Fibroblast of pulmonary artery (primary cell): ENCODE measurements around the gene CBX4.

Experiments used
- DNase-seq: peaks from one replicate; pipeline ENCODE4 v3.0.0-alpha.2; 2010; ENCODE audit warnings: low read depth
- H3K4me3 ChIP-seq: replicated peaks from 2 replicates; pipeline ENCODE4 v1.5.1; 2011; ENCODE audit warnings: low read depth, mild to moderate bottlenecking, control low read depth, low read length, moderate library complexity
- TF ChIP-seq, protein P1 (sequence below): IDR thresholded peaks from 2 replicates; pipeline ENCODE4 v1.5.1; 2011; ENCODE audit warnings: mild to moderate bottlenecking, control low read depth, low read length, inconsistent platforms; ENCODE audit errors: missing control alignments

Gene CBX4

DNA sequence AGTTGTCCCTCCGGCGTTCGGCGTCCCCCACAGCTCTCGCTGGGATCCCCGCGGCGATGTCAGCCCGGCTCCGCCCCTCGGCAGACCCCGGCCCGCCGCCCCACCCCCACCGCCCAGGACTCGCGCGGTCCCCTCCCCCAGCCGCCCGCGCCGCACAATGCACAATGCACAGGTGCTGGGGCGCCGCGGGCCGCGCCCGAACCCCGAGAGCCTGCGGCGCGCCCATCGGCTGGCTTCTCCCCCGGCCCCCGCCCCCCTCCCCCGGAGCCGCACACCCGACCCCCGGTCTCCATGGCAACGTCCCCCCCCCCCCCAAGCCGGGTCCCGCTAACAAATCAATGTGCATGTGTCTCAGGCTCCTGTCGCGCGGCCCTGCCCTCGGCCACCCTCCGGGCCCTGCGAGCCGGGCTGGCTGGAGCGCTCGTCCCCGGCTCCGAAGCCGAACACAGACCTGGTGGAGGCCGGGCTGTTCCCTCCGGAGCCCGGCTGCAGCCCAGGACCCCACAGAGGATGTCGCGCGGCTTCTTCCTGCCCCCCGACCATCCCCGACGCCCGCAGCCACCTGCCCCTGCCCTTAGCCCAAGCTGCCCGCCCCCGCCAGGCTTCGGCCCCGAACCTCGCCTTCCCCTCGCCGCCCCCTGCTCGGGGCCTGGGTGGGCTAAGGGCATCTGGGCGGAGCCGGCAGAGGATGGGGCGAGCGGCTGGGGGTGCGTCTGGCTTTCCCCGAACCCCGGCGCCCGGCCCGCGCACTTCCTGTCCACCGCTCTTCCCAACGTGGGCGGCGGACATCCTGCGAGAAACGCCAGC, 41.5 kb downstream of the CBX4 start:
- TF ChIP-seq, protein P1, sequence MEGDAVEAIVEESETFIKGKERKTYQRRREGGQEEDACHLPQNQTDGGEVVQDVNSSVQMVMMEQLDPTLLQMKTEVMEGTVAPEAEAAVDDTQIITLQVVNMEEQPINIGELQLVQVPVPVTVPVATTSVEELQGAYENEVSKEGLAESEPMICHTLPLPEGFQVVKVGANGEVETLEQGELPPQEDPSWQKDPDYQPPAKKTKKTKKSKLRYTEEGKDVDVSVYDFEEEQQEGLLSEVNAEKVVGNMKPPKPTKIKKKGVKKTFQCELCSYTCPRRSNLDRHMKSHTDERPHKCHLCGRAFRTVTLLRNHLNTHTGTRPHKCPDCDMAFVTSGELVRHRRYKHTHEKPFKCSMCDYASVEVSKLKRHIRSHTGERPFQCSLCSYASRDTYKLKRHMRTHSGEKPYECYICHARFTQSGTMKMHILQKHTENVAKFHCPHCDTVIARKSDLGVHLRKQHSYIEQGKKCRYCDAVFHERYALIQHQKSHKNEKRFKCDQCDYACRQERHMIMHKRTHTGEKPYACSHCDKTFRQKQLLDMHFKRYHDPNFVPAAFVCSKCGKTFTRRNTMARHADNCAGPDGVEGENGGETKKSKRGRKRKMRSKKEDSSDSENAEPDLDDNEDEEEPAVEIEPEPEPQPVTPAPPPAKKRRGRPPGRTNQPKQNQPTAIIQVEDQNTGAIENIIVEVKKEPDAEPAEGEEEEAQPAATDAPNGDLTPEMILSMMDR, result no peak
- H3K4me3 ChIP-seq, result peak overlapping the region; percentile 55
- DNase-seq, result no peak

DNA sequence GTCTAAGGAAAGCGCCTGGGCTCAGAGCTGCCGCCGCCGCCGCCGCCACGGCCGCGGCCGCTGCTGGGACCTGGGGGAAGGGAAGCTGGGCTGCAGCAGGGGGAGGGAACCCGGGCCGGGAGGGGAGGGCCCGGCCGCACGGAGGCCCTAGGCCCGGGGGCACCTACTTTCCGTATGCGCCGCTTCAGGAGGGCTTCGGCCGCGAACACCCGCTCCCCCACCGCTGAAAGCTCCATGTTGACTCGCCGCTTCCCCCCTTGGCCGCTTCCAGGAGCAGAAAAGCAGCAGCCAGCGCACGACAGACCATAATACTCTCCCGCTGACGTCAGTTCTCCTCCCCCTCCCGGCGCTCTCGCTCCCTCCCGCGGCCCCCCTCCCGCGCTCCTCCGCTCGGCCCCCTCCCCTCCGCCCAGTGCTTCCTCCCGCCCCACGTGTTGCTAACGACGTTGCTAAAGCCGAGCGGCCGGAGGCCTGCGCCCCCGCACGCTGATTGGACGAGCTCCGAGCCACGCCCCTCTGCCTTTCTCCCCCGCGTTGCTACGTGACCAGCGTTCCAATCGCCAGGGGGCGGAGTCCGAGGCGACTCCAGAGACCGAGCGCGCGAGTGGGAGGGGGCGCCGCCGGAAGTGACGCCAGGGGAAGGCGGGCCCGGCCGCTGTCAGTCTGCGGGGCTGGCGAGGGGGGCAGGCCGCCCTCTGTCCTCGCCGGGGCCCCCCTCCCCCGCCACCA, 42.3 kb downstream of the CBX4 start, which contains the start of gene CBX8:
Gene CBX8, minus strand, starts transcription at position 315 of the 729 bp plus-strand sequence. Its CDS starts 79 bp downstream, at position 236.
- TF ChIP-seq, protein P1, result no peak
- peak; percentile 100 for DNase-seq
- peak within 1 kb of the TSS; percentile 75 for H3K4me3 ChIP-seq

DNA sequence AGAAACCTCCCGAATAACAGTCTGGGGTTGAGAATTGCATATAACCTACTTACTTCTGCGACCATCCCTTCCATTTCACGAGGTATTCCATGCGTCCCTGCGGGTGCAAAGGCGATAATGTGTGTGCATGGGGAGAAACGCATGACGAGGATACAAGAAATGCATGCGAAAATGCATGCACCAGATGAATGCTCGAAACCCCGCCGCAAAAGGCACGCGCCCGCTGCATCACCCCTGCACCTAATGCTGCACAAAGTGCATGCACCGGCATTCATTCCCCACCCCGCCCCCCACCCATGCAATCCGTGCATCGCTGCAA, 42.8 kb downstream of the CBX4 start:
- TF ChIP-seq, protein P1, result no peak
- peak overlapping the region; percentile 75 for H3K4me3 ChIP-seq

DNA sequence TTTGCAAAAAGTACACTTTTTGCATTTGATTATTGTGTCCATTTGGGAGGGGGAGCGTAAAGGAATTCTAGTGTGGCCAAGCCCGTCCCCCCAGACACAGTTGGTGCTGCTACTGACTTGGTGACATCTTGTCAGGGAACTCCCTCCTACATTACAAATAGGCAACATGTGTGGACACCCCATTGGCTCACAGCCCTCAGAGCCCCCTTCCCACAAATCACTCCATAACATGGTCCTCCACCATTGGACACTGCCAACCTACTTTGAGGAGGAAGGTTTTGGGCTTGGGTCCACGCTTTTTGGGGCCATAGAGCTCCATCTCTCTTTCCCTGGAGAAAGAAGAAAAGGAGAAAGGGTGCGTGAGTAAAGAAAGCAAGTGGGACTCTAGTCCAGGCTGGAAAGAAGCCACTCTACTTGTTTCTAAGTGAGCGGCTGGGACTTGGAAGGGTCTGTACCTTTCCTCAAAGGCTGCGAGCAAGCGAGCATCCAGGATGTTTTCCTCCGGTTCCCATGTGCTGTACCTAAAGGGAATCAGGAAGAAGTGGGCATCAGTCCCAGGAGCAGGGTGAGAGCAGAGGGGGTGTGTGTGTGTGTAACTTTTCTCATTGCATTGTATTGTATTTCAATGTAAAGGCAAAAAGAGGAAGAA, 43.3 kb downstream of the CBX4 start:
- no peak for DNase-seq
- TF ChIP-seq, protein P1, result no peak

More for the DNA sequence above, 42.8 kb downstream of the CBX4 start:
- DNase-seq, result no peak

DNA sequence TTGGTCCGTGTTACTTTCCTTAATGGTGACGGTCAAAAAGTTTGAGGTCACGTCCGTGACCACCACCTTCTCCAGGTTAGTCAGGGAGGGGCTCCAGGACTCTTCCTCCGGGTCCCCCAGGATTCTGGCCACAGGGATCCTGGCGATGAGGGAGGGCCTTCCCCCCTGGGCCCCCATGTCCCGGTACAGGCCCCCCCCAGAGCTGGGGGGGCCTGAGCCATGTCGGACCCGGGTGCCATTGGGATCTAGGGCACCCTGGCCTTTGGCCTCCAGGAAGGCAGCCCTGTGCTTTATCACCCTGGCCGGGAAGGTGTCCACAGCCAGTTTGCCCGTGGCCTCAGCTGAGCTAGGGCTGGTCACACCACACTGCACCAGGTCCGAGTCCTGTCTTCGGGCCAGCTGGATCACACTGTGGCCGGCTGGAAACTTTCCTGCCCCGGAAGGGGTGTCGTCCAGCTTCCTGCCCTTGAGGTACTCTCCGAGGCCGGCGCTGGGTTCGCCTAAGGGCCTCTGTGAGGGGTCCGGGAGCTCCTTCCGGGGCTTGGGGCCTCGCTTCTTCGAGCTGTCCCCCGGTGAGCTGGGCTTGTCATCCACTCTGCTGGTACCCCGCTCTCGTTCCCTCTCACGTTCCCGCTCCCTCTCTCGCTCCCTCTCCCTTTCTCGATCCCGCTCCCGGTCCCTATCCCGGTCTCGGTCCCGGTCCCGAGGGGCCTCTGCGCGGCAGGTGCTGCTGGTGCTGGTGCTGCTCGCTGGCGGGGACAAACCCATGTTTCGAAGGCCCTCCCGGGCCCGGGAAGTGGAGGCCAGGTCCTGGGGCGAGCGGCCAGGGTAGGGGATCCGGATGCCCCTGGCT, 44.4 kb downstream of the CBX4 start:
- no peak overlapping the region for H3K4me3 ChIP-seq
- no peak for DNase-seq
- TF ChIP-seq, protein P1, result no peak

More for the DNA sequence above, 43.3 kb downstream of the CBX4 start:
- H3K4me3 ChIP-seq, result peak overlapping the region; percentile 75

DNA sequence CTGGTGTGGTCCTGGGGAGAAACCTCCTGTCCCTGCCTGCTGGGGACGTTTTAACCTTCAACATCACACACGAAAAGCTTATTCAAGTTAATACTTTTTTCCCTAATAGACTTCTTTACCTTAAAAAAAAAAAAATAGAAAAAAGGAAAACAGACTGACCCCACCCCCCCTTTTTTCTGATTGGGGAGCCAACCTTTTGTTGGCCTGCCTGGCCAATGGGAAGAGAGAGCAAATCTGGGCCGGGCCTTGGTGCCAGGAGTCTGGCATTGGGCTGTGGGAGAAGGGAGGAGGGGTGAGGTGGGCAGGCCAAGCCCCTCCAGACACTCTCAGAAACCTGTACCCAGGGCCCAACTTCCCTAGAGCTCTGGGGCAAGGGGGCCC, 45.3 kb downstream of the CBX4 start:
- TF ChIP-seq, protein P1, result no peak
- H3K4me3 ChIP-seq, result peak overlapping the region; percentile 44
- DNase-seq, result peak; percentile 40
